ENCODE measurements around the gene ZNF470.

DNA sequence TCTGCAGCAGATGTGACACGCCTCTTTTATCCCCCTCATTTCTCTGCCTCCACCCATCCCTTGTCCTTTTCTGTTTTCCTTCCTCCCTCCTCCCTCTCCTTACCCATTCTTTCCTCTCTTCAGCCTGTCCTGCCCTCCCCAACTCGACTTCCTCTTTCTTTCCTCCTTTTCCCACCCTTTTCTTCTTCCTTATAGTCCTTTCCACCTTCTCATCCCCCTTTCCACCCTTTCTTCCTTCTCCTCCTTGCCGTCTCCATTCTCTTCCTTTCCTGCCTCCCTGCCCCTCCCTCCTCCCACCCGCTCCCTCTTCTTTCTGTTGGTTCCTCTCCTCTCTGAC is 27.1 kb downstream of the ZNF470 start:
- TF ChIP-seq, protein P1, sequence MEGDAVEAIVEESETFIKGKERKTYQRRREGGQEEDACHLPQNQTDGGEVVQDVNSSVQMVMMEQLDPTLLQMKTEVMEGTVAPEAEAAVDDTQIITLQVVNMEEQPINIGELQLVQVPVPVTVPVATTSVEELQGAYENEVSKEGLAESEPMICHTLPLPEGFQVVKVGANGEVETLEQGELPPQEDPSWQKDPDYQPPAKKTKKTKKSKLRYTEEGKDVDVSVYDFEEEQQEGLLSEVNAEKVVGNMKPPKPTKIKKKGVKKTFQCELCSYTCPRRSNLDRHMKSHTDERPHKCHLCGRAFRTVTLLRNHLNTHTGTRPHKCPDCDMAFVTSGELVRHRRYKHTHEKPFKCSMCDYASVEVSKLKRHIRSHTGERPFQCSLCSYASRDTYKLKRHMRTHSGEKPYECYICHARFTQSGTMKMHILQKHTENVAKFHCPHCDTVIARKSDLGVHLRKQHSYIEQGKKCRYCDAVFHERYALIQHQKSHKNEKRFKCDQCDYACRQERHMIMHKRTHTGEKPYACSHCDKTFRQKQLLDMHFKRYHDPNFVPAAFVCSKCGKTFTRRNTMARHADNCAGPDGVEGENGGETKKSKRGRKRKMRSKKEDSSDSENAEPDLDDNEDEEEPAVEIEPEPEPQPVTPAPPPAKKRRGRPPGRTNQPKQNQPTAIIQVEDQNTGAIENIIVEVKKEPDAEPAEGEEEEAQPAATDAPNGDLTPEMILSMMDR (IDR thresholded peaks at IDR 0.05): no peak
- TF ChIP-seq POLR2A (IDR thresholded peaks at IDR 0.05) (no peak), POLR2AphosphoS5 (IDR thresholded peaks at IDR 0.05) (no peak), EP300 (IDR thresholded peaks at IDR 0.05) (no peak)
